Posterior cingulate gyrus (tissue), 11 donors: ENCODE results near the gene WDTC1.
A peak's percentile ranks its signal among the peaks of the same experiment; 100 is the strongest.

Experiments used
- DNase-seq, 10 donors: peaks; one replicate each; pipeline versions ENCODE4 v3.0.0 to v3.0.0-alpha.2; 2020 to 2021; ENCODE audit warnings: mixed read lengths in 3 of 10
- intact Hi-C: fragments of 100-400 bp; cut with DNase I; formaldehyde crosslinking; loops from one replicate; pipeline ENCODE4 v1.15.1; 2023

The WDTC1 gene

GRCh38 chr1:27330786-27331185 is 96.4 kb downstream of the WDTC1 start:
- peak in 1 of 10 donors; percentile 48 for DNase-seq
- intact Hi-C loops: loop anchor here (10.0 kb wide), 1 partner anchor 54 kb away; the partner anchor contains the start of gene CD164L2

GRCh38 chr1:27331426-27331825 is 97.0 kb downstream of the WDTC1 start:
- peak in 1 of 10 donors; percentile 40 for DNase-seq
- intact Hi-C loops: loop anchor here (10.0 kb wide), 1 partner anchor 53 kb away; the partner anchor contains the start of gene CD164L2

GRCh38 chr1:27331922-27332321 is 97.5 kb downstream of the WDTC1 start:
- DNase-seq: peak in 1 of 10 donors; percentile 47
- intact Hi-C loops: loop anchor here (10.0 kb wide), 1 partner anchor 53 kb away; the partner anchor contains the start of gene CD164L2

GRCh38 chr1:27332536-27333281 is 98.3 kb downstream of the WDTC1 start:
- DNase-seq: peak in 7 of 10 donors; percentile 33 to 93 (median 59)

GRCh38 chr1:27333717-27334279 is 99.4 kb downstream of the WDTC1 start:
- intact Hi-C loops: loop anchor here (10.0 kb wide), 1 partner anchor 51 kb away; the partner anchor contains the start of gene CD164L2
- peak in 1 of 10 donors; percentile 54 for DNase-seq

More at GRCh38 chr1:27332536-27333281, 98.3 kb downstream of the WDTC1 start:
- intact Hi-C loops: loop anchor here (10.0 kb wide), 1 partner anchor 52 kb away; the partner anchor contains the start of gene CD164L2

GRCh38 chr1:27335506-27336422 is 101.3 kb downstream of the WDTC1 start:
- intact Hi-C loops: loop anchor here (10.0 kb wide), 1 partner anchor 49 kb away; the partner anchor contains the start of gene CD164L2
- peak in 1 of 10 donors; percentile 35 for DNase-seq

- intact Hi-C loops: loop anchor here (10.0 kb wide), 1 partner anchor 48 kb away; the partner anchor contains the start of gene CD164L2
- no peak for DNase-seq
These were observed 102.3 kb downstream of the WDTC1 start for GRCh38 chr1:27336756-27337155.

- intact Hi-C loops: loop anchor here (10.0 kb wide), 1 partner anchor 46 kb away; the partner anchor contains the start of gene CD164L2
- DNase-seq: no peak
These were observed 104.3 kb downstream of the WDTC1 start for GRCh38 chr1:27338751-27339150.

GRCh38 chr1:27339213-27339612 is 104.8 kb downstream of the WDTC1 start:
- intact Hi-C loops: loop anchor here (10.0 kb wide), 1 partner anchor 46 kb away; the partner anchor contains the start of gene CD164L2
- DNase-seq: no peak

GRCh38 chr1:27341525-27342252 is 107.3 kb downstream of the WDTC1 start, which contains the start of gene SYTL1:
Gene SYTL1 (plus strand): TSS chr1:27342022. CDS start chr1:27345335, 3,313 bp downstream.
- intact Hi-C loops: no loop called here
- DNase-seq: peak in 7 of 10 donors; percentile 39 to 94 (median 64)

GRCh38 chr1:27342391-27342777 is 108.0 kb downstream of the WDTC1 start:
- intact Hi-C loops: no loop called here
- DNase-seq: no peak

GRCh38 chr1:27342778-27343638 is 108.6 kb downstream of the WDTC1 start:
- intact Hi-C loops: no loop called here
- peak in 2 of 10 donors; percentile 80 to 85 for DNase-seq

GRCh38 chr1:27343639-27344025 is 109.2 kb downstream of the WDTC1 start:
- intact Hi-C loops: no loop called here
- no peak for DNase-seq

- peak in 2 of 10 donors; percentile 39 to 73 for DNase-seq
- intact Hi-C loops: no loop called here
These were observed 110.8 kb downstream of the WDTC1 start for GRCh38 chr1:27345272-27345671.

- intact Hi-C loops: no loop called here
- DNase-seq: no peak
These were observed 111.9 kb downstream of the WDTC1 start for GRCh38 chr1:27346357-27346756.

GRCh38 chr1:27346991-27347624 is 112.7 kb downstream of the WDTC1 start:
- intact Hi-C loops: no loop called here
- DNase-seq: no peak

- intact Hi-C loops: no loop called here
- peak in 1 of 10 donors; percentile 82 for DNase-seq
These were observed 114.7 kb downstream of the WDTC1 start for GRCh38 chr1:27348861-27349783.
